Measurements from ENCODE around the gene AMER1.

- TF ChIP-seq POLR2A (IDR thresholded peaks at IDR 0.05; ENCODE audit: control extremely low read depth in 1 of 2, low read depth in 2 of 2, low read length in 2 of 2) (no peak), SAP30 (IDR thresholded peaks at IDR 0.05; ENCODE audit: insufficient read depth, insufficient replicate concordance, low read length) (no peak), MAFK (IDR thresholded peaks at IDR 0.05; ENCODE audit: low read depth, low read length) (no peak), CTCF (IDR thresholded peaks at IDR 0.05; ENCODE audit: control extremely low read depth in 1 of 3, insufficient read depth in 1 of 3, low read depth in 1 of 3, low read length in 3 of 3) (no peak), HDAC2 (IDR thresholded peaks at IDR 0.05; ENCODE audit: borderline replicate concordance in 1 of 2, low read depth in 2 of 2, low read length in 2 of 2) (no peak), MAX (IDR thresholded peaks at IDR 0.05) (no peak), SRF (IDR thresholded peaks at IDR 0.05; ENCODE audit: low read depth, low read length) (no peak), ASH2L (IDR thresholded peaks at IDR 0.05; ENCODE audit: low read length) (no peak), TAF7 (optimal IDR thresholded peaks at IDR 0.05; ENCODE audit: borderline replicate concordance, low read depth, low read length) (no peak), TAF1 (IDR thresholded peaks at IDR 0.05; ENCODE audit: low read depth, low read length) (no peak), CHD1 (IDR thresholded peaks at IDR 0.05; ENCODE audit: low read depth, low read length) (no peak)
Observed at GRCh38 chrX:64198036-64198435, 7.5 kb downstream of the AMER1 start.

Measured in H1 (cell line).